Measurements from ENCODE around the gene SCYL2.

DNA sequence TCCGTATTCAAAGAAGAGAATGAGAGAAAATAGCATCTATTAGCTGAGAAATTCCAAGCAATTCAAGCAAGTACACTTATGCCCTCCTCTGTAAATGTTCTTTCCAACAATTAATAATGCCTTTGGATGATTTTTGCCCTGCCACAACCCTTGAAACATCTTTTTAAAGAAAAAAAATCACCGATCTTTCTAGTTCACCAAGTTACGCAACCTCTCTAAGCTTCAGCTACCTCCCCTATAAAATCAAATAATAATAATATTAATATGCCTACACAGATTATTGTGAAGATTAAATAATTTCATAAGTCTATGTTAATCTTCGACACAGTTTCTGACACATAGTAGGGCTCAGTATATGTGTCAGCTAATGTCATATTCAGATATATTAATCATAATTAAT is 19.2 kb upstream of the SCYL2 start:
- TF ChIP-seq CTCF (IDR thresholded peaks at IDR 0.05): no peak
- no peak for TF ChIP-seq POLR2A (IDR thresholded peaks at IDR 0.05)

All from thyroid gland (tissue), 4 donors.